ENCODE measurements around the gene SLC50A1. TPM values are rescaled to one million over a fixed set of nuclear protein-coding genes. Genes with fewer than 3 reads are reported as not detected.

SLC50A1 gene
- total RNA-seq, 1 donor from 2014 or later = 40.8 TPM

GRCh38 chr1:155183775-155184221, 48.1 kb downstream of the SLC50A1 start:
- DNase-seq (ENCODE audit: low read depth, low spot score) = no peak

GRCh38 chr1:155184351-155184811, 48.7 kb downstream of the SLC50A1 start:
- no peak for DNase-seq (ENCODE audit: low read depth, low spot score)

- no peak for DNase-seq (ENCODE audit: low read depth, low spot score)
These were observed 49.5 kb downstream of the SLC50A1 start for GRCh38 chr1:155184835-155185782.

GRCh38 chr1:155185783-155186066, 50.1 kb downstream of the SLC50A1 start:
- no peak for DNase-seq (ENCODE audit: low read depth, low spot score)

- DNase-seq (ENCODE audit: low read depth, low spot score) = no peak
These were observed 50.6 kb downstream of the SLC50A1 start for GRCh38 chr1:155186067-155186793.

- no peak for DNase-seq (ENCODE audit: low read depth, low spot score)
These were observed 51.3 kb downstream of the SLC50A1 start for GRCh38 chr1:155186794-155187455.

- no peak for DNase-seq (ENCODE audit: low read depth, low spot score)
These were observed 51.8 kb downstream of the SLC50A1 start for GRCh38 chr1:155187456-155187891.

- DNase-seq (ENCODE audit: low read depth, low spot score) = no peak
These were observed 52.6 kb downstream of the SLC50A1 start for GRCh38 chr1:155188268-155188667.

Other genes with a start within 250 kb of the SLC50A1 start
- 13.9 and 17.6 TPM in 2 replicates for gene PMVK, start 199.1 kb upstream of the SLC50A1 start, total RNA-seq
- gene PBXIP1, start 179.8 kb upstream of the SLC50A1 start, total RNA-seq = 78.0 and 94.9 TPM in 2 replicates
- gene PYGO2, start 174.1 kb upstream of the SLC50A1 start, total RNA-seq = 6.3 and 7.2 TPM in 2 replicates
- gene SHC1, start 165.1 kb upstream of the SLC50A1 start, total RNA-seq = 186 and 321 TPM in 2 replicates
- gene CKS1B, start 161.2 kb upstream of the SLC50A1 start, total RNA-seq = 78.0 and 143 TPM in 2 replicates
- 29.5 TPM in 2 replicates for gene FLAD1, start 152.5 kb upstream of the SLC50A1 start, total RNA-seq
- 0.56 and 0.66 TPM in 2 replicates for gene LENEP, start 142.3 kb upstream of the SLC50A1 start, total RNA-seq
- 11.5 and 22.2 TPM in 2 replicates for gene ZBTB7B, start 133.1 kb upstream of the SLC50A1 start, total RNA-seq
- 0.07 TPM in 1 of 2 replicates, not detected in the other for gene DCST2, start 102.1 kb upstream of the SLC50A1 start, total RNA-seq
- not detected in 2 replicates for gene DCST1, start 102.0 kb upstream of the SLC50A1 start, total RNA-seq
- 265 and 328 TPM in 2 replicates for gene ADAM15, start 84.5 kb upstream of the SLC50A1 start, total RNA-seq
- gene EFNA4, start 72.1 kb upstream of the SLC50A1 start, total RNA-seq = 6.5 and 10.9 TPM in 2 replicates
- gene EFNA3, start 57.0 kb upstream of the SLC50A1 start, total RNA-seq = 1.2 and 1.9 TPM in 2 replicates
- 53.3 and 57.0 TPM in 2 replicates for gene EFNA1, start 8.0 kb upstream of the SLC50A1 start, total RNA-seq
- 29.2 and 31.1 TPM in 2 replicates for gene DPM3, start 4.7 kb downstream of the SLC50A1 start, total RNA-seq
- gene KRTCAP2, start 37.5 kb downstream of the SLC50A1 start, total RNA-seq = 117 and 121 TPM in 2 replicates
- 4.1 and 4.9 TPM in 2 replicates for gene TRIM46, start 38.0 kb downstream of the SLC50A1 start, total RNA-seq
- 12.8 and 17.1 TPM in 2 replicates for gene THBS3, start 72.0 kb downstream of the SLC50A1 start, total RNA-seq
- 45.1 and 54.2 TPM in 2 replicates for gene MTX1, start 72.8 kb downstream of the SLC50A1 start, total RNA-seq
- 4.9 and 6.5 TPM in 2 replicates for gene ENTREP3, start 119.6 kb downstream of the SLC50A1 start, total RNA-seq
- 32.3 and 45.2 TPM in 2 replicates for gene SCAMP3, start 126.5 kb downstream of the SLC50A1 start, total RNA-seq
- gene CLK2, start 137.7 kb downstream of the SLC50A1 start, total RNA-seq = 19.8 and 28.7 TPM in 2 replicates
- gene HCN3, start 141.6 kb downstream of the SLC50A1 start, total RNA-seq = 0.40 and 0.53 TPM in 2 replicates
- not detected in 2 replicates for gene PKLR, start 165.6 kb downstream of the SLC50A1 start, total RNA-seq
- 425 and 494 TPM in 2 replicates for gene FDPS, start 173.0 kb downstream of the SLC50A1 start, total RNA-seq
- 10.8 and 21.2 TPM in 2 replicates for gene RUSC1, start 185.0 kb downstream of the SLC50A1 start, total RNA-seq

Measured in pulmonary artery endothelial cell (primary cell).